ENCODE results near the gene PACSIN3. TPM values are rescaled to one million over a fixed set of nuclear protein-coding genes. Genes with fewer than 3 reads are reported as not detected.

PACSIN3 gene
- total and polyA plus RNA-seq, 2 of the 8 experiments (the other 6 are each of a cell fraction or from before 2014, with no cell fraction given) = 23.8 to 47.2 TPM

- ChIA-PET CTCF (ENCODE audit: partially characterized antibody) (interaction anchor here (0.5 to 16.6 kb wide), 29 partner anchors 8 to 367 kb away, joined by 3 to 247 read pairs (median 5); partner anchors contain the start of genes ACP2, DDB2, MYBPC3 and NR1H3), POLR2A (ENCODE audit: partially characterized antibody) (interaction anchor here (0.9 to 3.3 kb wide), 4 partner anchors 8 to 35 kb away, joined by 4 to 15 read pairs (median 8); partner anchors contain the start of gene DDB2)
- Histone ChIP-seq H3K27ac (ENCODE audit: low read depth, low read length) (no peak overlapping the region), H3K27me3 (replicated peaks in 1 of 4; ENCODE audit: control insufficient read depth in 3 of 4, extremely low read depth in 1 of 4, insufficient read depth in 3 of 4, low read length in 3 of 4) (no peaks in the 10 kb centered on the region), H3K14ac (ENCODE audit: insufficient read length) (no peak overlapping the region), H3K4ac (replicated peaks; ENCODE audit: insufficient read length, low read depth, low read length) (peak overlapping the region; percentile 44), H3K4me3 (ENCODE audit: extremely low read depth in 1 of 4, insufficient read depth in 2 of 4, low read depth in 3 of 4, low read length in 4 of 4) (no peak overlapping the region), H3K23ac (ENCODE audit: insufficient read length) (no peak overlapping the region), H2BK15ac (ENCODE audit: low read length) (no peak overlapping the region), H3K79me1 (ENCODE audit: low read depth, low read length) (peaks cover 12% of the 10 kb centered on the region), H3K56ac (replicated peaks; ENCODE audit: insufficient read length, low read depth, low read length) (no peak overlapping the region), H3K23me2 (ENCODE audit: low read depth, low read length) (peaks cover 8% of the 10 kb centered on the region), H3K4me1 (replicated peaks in 1 of 4; ENCODE audit: control insufficient read depth in 3 of 4, insufficient read depth in 4 of 4, low read length in 3 of 4) (peaks cover 0 to 14% (median 6%) of the 10 kb centered on the region in 4 experiments; a peak in 6 of 7 replicates), H3K4me2 (ENCODE audit: insufficient read depth in 1 of 2, low read depth in 2 of 2, low read length in 2 of 2) (no peak overlapping the region), H3K36me3 (ENCODE audit: control insufficient read depth in 2 of 4, insufficient read depth in 4 of 4, low read length in 3 of 4) (peaks cover 8 to 14% (median 9%) of the 10 kb centered on the region in 4 experiments; a peak in 6 of 8 replicates), H3K9me3 (ENCODE audit: insufficient read depth in 2 of 2, low read depth in 1 of 2, low read length in 1 of 2) (no peaks in the 10 kb centered on the region), H3K18ac (ENCODE audit: extremely low read depth, low read length) (no peak overlapping the region), H3K79me2 (ENCODE audit: control insufficient read depth in 1 of 2, insufficient read depth in 2 of 2, low read length in 2 of 2) (peaks cover 6 to 30% of the 10 kb centered on the region in 2 experiments), H2AFZ (ENCODE audit: low read length) (no peak overlapping the region), H4K20me1 (replicated peaks in 1 of 2; ENCODE audit: control insufficient read depth in 1 of 2, insufficient read depth in 2 of 2, low read length in 2 of 2) (peaks cover 0 to 10% of the 10 kb centered on the region in 2 experiments), H4K91ac (replicated peaks; ENCODE audit: insufficient read length, low read length) (no peak overlapping the region), H3K9ac (replicated peaks in 1 of 4; ENCODE audit: extremely low read depth in 1 of 4, low read depth in 3 of 4, low read length in 3 of 4) (no peak overlapping the region), H2BK120ac (replicated peaks; ENCODE audit: low read depth, low read length) (no peak overlapping the region), H4K8ac (ENCODE audit: extremely low read depth, insufficient read depth, low read length) (no peak overlapping the region; the same call in 1 of the 2 replicates), H2BK5ac (ENCODE audit: low read depth, low read length) (no peak overlapping the region), H2BK20ac (ENCODE audit: low read length) (no peak overlapping the region), H2BK12ac (ENCODE audit: low read depth, low read length) (peak overlapping the region; percentile 27; the same call in 1 of the 2 replicates), H4K5ac (ENCODE audit: insufficient read length, low read depth, low read length) (no peak overlapping the region), H2AK5ac (ENCODE audit: low read depth, low read length) (no peak overlapping the region)
- no peak for FAIRE-seq
- WGBS, 2 experiments (ENCODE audit: extremely low coverage in 1 of 2, insufficient coverage in 1 of 2, insufficient read length in 1 of 2, insufficient replicate concordance in 2 of 2, low coverage in 1 of 2, low lambda C conversion rate in 2 of 2, missing lambda C conversion rate in 1 of 2) = 94% methylated on average over 28 of the region's 35 CpGs; no CpG with 5 or more reads in 1 of the 2 experiments
- no peak for DNase-seq (ENCODE audit: low read depth in 1 of 2, low spot score in 2 of 2)
- TF ChIP-seq EP300 (IDR thresholded peaks at IDR 0.05; ENCODE audit: borderline replicate concordance in 1 of 2, low read depth in 2 of 2, low read length in 2 of 2) (no peak), CTCF (IDR thresholded peaks at IDR 0.05; ENCODE audit: control extremely low read depth in 1 of 3, insufficient read depth in 1 of 3, low read depth in 1 of 3, low read length in 3 of 3) (no peak), BCL11A (IDR thresholded peaks at IDR 0.05; ENCODE audit: low read depth in 2 of 2, low read length in 2 of 2) (no peak), BRCA1 (IDR thresholded peaks at IDR 0.05; ENCODE audit: low read depth, low read length) (no peak), FOSL1 (IDR thresholded peaks at IDR 0.05; ENCODE audit: insufficient read depth, low read depth, low read length) (no peak), SP4 (IDR thresholded peaks at IDR 0.05; ENCODE audit: low read length) (no peak), SIN3A (conservative IDR thresholded peaks at IDR 0.05 in 1 of 2, IDR thresholded peaks at IDR 0.05 in 1 of 2; ENCODE audit: low read depth in 1 of 2, low read length in 2 of 2) (no peak), KDM4A (IDR thresholded peaks at IDR 0.05; ENCODE audit: low read depth, low read length, severe bottlenecking) (no peak)
Observed at GRCh38 chr11:47180006-47180787, 6.0 kb downstream of the PACSIN3 start.
